Glutamatergic neuron (in vitro differentiated cells): ENCODE results near the gene TMED1. TPM values are rescaled to one million over a fixed set of nuclear protein-coding genes. Genes with fewer than 3 reads are reported as not detected.

Source experiments
- DNase-seq: peaks from one replicate; pipeline ENCODE4 v3.0.0; 2022
- H3K27ac Mint-ChIP-seq: one replicate; pipeline ENCODE4 v1.8.0; 2020; ENCODE audit warnings: mild to moderate bottlenecking, mixed read lengths, inconsistent platforms; ENCODE audit not compliant: unreplicated experiment
- H3K27me3 Mint-ChIP-seq: one replicate; pipeline ENCODE4 v1.8.0; 2020; ENCODE audit warnings: mild to moderate bottlenecking, moderate library complexity, mixed read lengths, inconsistent platforms; ENCODE audit not compliant: unreplicated experiment
- H3K36me3 Mint-ChIP-seq: one replicate; pipeline ENCODE4 v1.8.0; 2020; ENCODE audit warnings: mild to moderate bottlenecking, mixed read lengths, inconsistent platforms; ENCODE audit not compliant: unreplicated experiment
- H3K4me1 Mint-ChIP-seq: one replicate; pipeline ENCODE4 v1.8.0; 2020; ENCODE audit warnings: mild to moderate bottlenecking, low read depth, mixed read lengths, inconsistent platforms; ENCODE audit not compliant: unreplicated experiment
- H3K4me3 Mint-ChIP-seq: one replicate; pipeline ENCODE4 v1.8.0; 2020; ENCODE audit warnings: mild to moderate bottlenecking, mixed read lengths, inconsistent platforms; ENCODE audit not compliant: unreplicated experiment
- H3K9me3 Mint-ChIP-seq: one replicate; pipeline ENCODE4 v1.8.0; 2020; ENCODE audit warnings: mild to moderate bottlenecking, moderate library complexity, mixed read lengths, inconsistent platforms; ENCODE audit not compliant: unreplicated experiment
- microRNA-seq: library from miRNA; unstranded; fragments of <30 nt; microRNA quantifications from one replicate; pipeline ENCODE4, GENCODE V29; 2020; ENCODE audit not compliant: unreplicated experiment
- total RNA-seq: library from RNA; stranded (reverse); fragmentation: NEBNext Ultra II Directional; extraction: Animal tissue kit (Norgen Biotek cat#: 25700); gene quantifications from one replicate; pipeline ENCODE4 v1.2.1, GENCODE V29; 2021; ENCODE audit not compliant: unreplicated experiment
- TF ChIP-seq, protein P1 (sequence below): fragments of 200-600 bp; sonication (generic); IDR thresholded peaks from one replicate; pipeline ENCODE4 v1.5.0; 2021; ENCODE audit not compliant: partially characterized antibody, unreplicated experiment

TMED1 gene
- total RNA-seq, 1 donor from 2014 or later, result 10.4 TPM

DNA sequence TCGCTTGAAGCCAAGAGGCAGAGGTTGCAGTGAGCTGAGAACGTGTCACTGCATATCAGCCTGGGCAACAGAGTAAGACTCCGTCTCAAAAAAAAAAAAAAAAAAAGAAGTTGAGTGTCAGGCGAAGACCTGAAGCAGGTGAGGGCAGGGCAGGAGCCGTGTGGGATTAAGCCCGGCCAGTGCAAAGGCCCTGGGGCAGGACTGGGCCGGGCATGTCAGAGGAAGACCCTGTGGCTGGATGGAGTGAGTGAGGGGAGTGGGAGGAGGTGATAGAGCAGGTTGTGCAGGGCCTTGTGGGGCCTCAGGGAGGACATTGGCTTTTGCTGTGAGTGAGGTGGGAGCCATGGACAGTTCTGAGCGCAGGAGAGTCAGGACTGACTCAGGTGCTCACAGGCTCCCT, 47.9 kb downstream of the TMED1 start:
- H3K27me3 Mint-ChIP-seq, result peaks cover 12% of the 10 kb centered on the region
- DNase-seq, result no peak
- no peaks in the 10 kb centered on the region for H3K4me1 Mint-ChIP-seq
- H3K36me3 Mint-ChIP-seq, result peaks cover 4% of the 10 kb centered on the region
- peaks cover 11% of the 10 kb centered on the region for H3K9me3 Mint-ChIP-seq
- H3K27ac Mint-ChIP-seq, result no peak overlapping the region
- H3K4me3 Mint-ChIP-seq, result no peak overlapping the region
- TF ChIP-seq, protein P1, sequence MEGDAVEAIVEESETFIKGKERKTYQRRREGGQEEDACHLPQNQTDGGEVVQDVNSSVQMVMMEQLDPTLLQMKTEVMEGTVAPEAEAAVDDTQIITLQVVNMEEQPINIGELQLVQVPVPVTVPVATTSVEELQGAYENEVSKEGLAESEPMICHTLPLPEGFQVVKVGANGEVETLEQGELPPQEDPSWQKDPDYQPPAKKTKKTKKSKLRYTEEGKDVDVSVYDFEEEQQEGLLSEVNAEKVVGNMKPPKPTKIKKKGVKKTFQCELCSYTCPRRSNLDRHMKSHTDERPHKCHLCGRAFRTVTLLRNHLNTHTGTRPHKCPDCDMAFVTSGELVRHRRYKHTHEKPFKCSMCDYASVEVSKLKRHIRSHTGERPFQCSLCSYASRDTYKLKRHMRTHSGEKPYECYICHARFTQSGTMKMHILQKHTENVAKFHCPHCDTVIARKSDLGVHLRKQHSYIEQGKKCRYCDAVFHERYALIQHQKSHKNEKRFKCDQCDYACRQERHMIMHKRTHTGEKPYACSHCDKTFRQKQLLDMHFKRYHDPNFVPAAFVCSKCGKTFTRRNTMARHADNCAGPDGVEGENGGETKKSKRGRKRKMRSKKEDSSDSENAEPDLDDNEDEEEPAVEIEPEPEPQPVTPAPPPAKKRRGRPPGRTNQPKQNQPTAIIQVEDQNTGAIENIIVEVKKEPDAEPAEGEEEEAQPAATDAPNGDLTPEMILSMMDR, result no peak

DNA sequence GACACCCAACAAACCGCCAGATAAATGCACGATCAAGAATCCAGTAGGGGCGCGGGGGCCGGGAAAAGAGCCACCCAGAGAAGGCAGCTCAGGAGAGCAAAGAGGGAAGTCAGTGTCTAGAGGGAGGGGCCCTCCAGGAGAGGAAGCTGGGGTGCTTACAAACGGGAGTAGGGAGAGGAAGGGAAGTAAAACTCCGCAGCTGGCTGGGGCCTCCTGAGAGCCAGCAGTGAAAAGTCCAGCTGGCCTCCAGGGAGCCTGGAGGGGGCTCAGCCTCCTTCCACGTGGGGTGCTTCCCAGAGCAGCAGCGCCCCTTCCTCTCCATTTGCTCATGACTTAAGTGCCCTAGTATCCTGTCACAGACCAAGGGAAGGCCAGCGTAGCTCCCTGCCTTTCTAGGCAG, 51.8 kb downstream of the TMED1 start:
- peaks cover 4% of the 10 kb centered on the region for H3K36me3 Mint-ChIP-seq

DNA sequence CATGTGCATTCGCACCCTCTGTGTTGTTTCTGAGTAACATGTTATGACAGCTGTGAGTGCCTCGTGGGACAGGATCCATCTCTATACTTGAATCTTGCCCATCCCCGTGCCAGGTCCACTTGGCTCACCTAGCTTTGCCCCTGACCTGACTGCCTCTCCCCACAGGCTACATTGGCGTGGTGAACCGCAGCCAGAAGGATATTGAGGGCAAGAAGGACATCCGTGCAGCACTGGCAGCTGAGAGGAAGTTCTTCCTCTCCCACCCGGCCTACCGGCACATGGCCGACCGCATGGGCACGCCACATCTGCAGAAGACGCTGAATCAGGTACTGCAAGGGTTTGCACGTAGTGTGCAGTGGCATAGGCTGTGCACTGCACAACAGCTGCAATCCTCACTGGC, 53.2 kb downstream of the TMED1 start:
- H3K27me3 Mint-ChIP-seq, result peaks cover 15% of the 10 kb centered on the region
- H3K36me3 Mint-ChIP-seq, result peaks cover 4% of the 10 kb centered on the region
- TF ChIP-seq, protein P1, result no peak
- no peak for DNase-seq
- H3K27ac Mint-ChIP-seq, result no peak overlapping the region
- H3K4me1 Mint-ChIP-seq, result peaks cover 6% of the 10 kb centered on the region
- peaks cover 12% of the 10 kb centered on the region for H3K9me3 Mint-ChIP-seq
- no peak overlapping the region for H3K4me3 Mint-ChIP-seq

More for the DNA sequence above, 51.8 kb downstream of the TMED1 start:
- Mint-ChIP-seq H3K4me3 (no peak overlapping the region), H3K27me3 (peaks cover 18% of the 10 kb centered on the region), H3K4me1 (peaks cover 6% of the 10 kb centered on the region), H3K9me3 (peaks cover 12% of the 10 kb centered on the region), H3K27ac (peak overlapping the region; percentile 11)
- DNase-seq, result no peak
- TF ChIP-seq, protein P1, result no peak

Small RNA genes lying within 50 kb of the gene (microRNA-seq; reads per million reads assigned to microRNA genes)
- gene MIR199A1, result 0.69 reads per million
- 8.3 reads per million, percentile 44 among the genes with 10 or more reads in this experiment for gene MIR6793

Other genes starting within 250 kb of the TMED1 start
- 1.2 TPM for gene AP1M2, start 248.9 kb downstream of the TMED1 start, total RNA-seq
- gene SLC44A2, start 210.7 kb downstream of the TMED1 start, total RNA-seq, result 129 TPM
- gene ILF3, start 181.9 kb downstream of the TMED1 start, total RNA-seq, result 536 TPM
- 35.1 TPM for gene QTRT1, start 134.8 kb downstream of the TMED1 start, total RNA-seq
- 227 TPM for gene DNM2, start 118.1 kb downstream of the TMED1 start, total RNA-seq
- 0.44 TPM for gene C19orf38, start 12.2 kb upstream of the TMED1 start, total RNA-seq
- gene CARM1, start 35.3 kb upstream of the TMED1 start, total RNA-seq, result 133 TPM
- 47.2 TPM for gene YIPF2, start 92.4 kb upstream of the TMED1 start, total RNA-seq
- 31.8 TPM for gene TIMM29, start 92.6 kb upstream of the TMED1 start, total RNA-seq
- 513 TPM for gene SMARCA4, start 124.8 kb upstream of the TMED1 start, total RNA-seq